ENCODE data around the gene BTN1A1.
A peak's percentile ranks its signal among the peaks of the same experiment; 100 is the strongest.
"Not testable (repeated sequence)": the region's sequence is repeated elsewhere in the genome, so short reads cannot be mapped to it uniquely, and the experiment has no call there.

The BTN1A1 gene

GRCh38 chr6:26537846-26538571 lies 37.9 kb downstream of the BTN1A1 start, which contains the start of gene HMGN4:
TSS of gene HMGN4 (plus strand) at chr6:26538366. CDS start at chr6:26545207, 6,841 bp downstream.
- peak; percentile 96 for DNase-seq (ENCODE audit: low spot score)

- DNase-seq (ENCODE audit: low spot score): no peak
Observed at GRCh38 chr6:26538572-26538902, 38.4 kb downstream of the BTN1A1 start.

GRCh38 chr6:26539071-26539615 lies 39.0 kb downstream of the BTN1A1 start:
- DNase-seq (ENCODE audit: low spot score): no peak

- DNase-seq (ENCODE audit: low spot score): no peak
Observed at GRCh38 chr6:26541579-26541978, 41.5 kb downstream of the BTN1A1 start.

GRCh38 chr6:26543953-26544352 lies 43.9 kb downstream of the BTN1A1 start:
- DNase-seq (ENCODE audit: low spot score): peak; percentile 57

GRCh38 chr6:26544473-26544872 lies 44.4 kb downstream of the BTN1A1 start:
- DNase-seq (ENCODE audit: low spot score): no peak

GRCh38 chr6:26545627-26546026 lies 45.5 kb downstream of the BTN1A1 start:
- no peak for DNase-seq (ENCODE audit: low spot score)

GRCh38 chr6:26547363-26547762 lies 47.3 kb downstream of the BTN1A1 start:
- DNase-seq (ENCODE audit: low spot score): not testable (repeated sequence)

GRCh38 chr6:26550250-26550993 lies 50.3 kb downstream of the BTN1A1 start:
- peak; percentile 74 for DNase-seq (ENCODE audit: low spot score)

- DNase-seq (ENCODE audit: low spot score): no peak
Observed at GRCh38 chr6:26552205-26552604, 52.1 kb downstream of the BTN1A1 start.

GRCh38 chr6:26552640-26553188 lies 52.6 kb downstream of the BTN1A1 start:
- DNase-seq (ENCODE audit: low spot score): no peak

- DNase-seq (ENCODE audit: low spot score): peak; percentile 88
Observed at GRCh38 chr6:26553264-26553634, 53.1 kb downstream of the BTN1A1 start.

GRCh38 chr6:26553635-26554446 lies 53.7 kb downstream of the BTN1A1 start:
- peak; percentile 91 for DNase-seq (ENCODE audit: low spot score)

- DNase-seq (ENCODE audit: low spot score): no peak
Observed at GRCh38 chr6:26554447-26554696, 54.3 kb downstream of the BTN1A1 start.

GRCh38 chr6:26554697-26555504 lies 54.8 kb downstream of the BTN1A1 start:
- peak; percentile 91 for DNase-seq (ENCODE audit: low spot score)

- DNase-seq (ENCODE audit: low spot score): peak; percentile 76
Observed at GRCh38 chr6:26555505-26556262, 55.6 kb downstream of the BTN1A1 start.

GRCh38 chr6:26556263-26557070 lies 56.4 kb downstream of the BTN1A1 start:
- peak; percentile 78 for DNase-seq (ENCODE audit: low spot score)

Data from NAMALWA (cell line).